Hematopoietic multipotent progenitor cell (in vitro differentiated cells): Measurements from ENCODE around the gene AMY1B. TPM values are rescaled to one million over a fixed set of nuclear protein-coding genes. Genes with fewer than 3 reads are reported as not detected.

Experiments
- small RNA-seq: library from RNA; depleted of rRNA; stranded (forward); fragments of <200 nt; gene quantifications from one replicate; pipeline ENCODE3, GENCODE V24; 2012
- total RNA-seq: library from RNA; depleted of rRNA; stranded (reverse); fragments of >200 nt; gene quantifications from one replicate; pipeline ENCODE4 v1.2.3, GENCODE V29; 2012

The AMY1B gene
- total RNA-seq, 1 donor: not detected

Small RNA genes lying within 50 kb of the gene (small RNA-seq; reads per million reads assigned to genes)
- gene AC105272.1: not detected

Other genes with a start within 250 kb of the AMY1B start
- gene RNPC3, start 170.5 kb downstream of the AMY1B start, total RNA-seq: 10.8 TPM
- gene AMY2B, start 124.6 kb downstream of the AMY1B start, total RNA-seq: 7.3 TPM
- gene AMY2A, start 78.8 kb downstream of the AMY1B start, total RNA-seq: not detected
- gene AMY1A, start 40.5 kb downstream of the AMY1B start, total RNA-seq: not detected
- gene AMY1C, start 53.7 kb upstream of the AMY1B start, total RNA-seq: not detected